ENCODE results near the gene PTPRD.

DNA sequence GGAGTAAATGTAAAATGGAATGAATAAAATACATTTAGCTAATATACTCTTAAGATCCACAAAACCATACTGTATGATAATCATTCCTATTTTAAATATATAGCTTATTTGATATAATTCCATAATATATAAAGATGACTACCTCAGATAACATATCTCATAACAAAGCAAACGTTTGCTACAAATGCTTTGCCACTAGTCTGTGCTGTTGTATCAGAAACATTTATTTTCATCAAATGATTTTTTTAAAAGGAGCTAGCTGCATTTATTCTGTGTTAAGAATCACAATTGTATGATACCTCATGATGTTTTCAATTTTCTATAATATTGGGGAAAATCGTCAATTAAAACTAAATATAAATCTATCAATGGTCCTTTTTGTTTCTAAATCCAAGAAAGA lies 567.2 kb downstream of the PTPRD start:
- TF ChIP-seq FOXP2 (optimal IDR thresholded peaks at IDR 0.05; ENCODE audit: borderline replicate concordance, extremely low read depth, extremely low read length, insufficient read depth), result no peak
- TF ChIP-seq POLR2AphosphoS5 (IDR thresholded peaks at IDR 0.05; ENCODE audit: low read depth, low read length), result no peak
- TF ChIP-seq, protein P1, sequence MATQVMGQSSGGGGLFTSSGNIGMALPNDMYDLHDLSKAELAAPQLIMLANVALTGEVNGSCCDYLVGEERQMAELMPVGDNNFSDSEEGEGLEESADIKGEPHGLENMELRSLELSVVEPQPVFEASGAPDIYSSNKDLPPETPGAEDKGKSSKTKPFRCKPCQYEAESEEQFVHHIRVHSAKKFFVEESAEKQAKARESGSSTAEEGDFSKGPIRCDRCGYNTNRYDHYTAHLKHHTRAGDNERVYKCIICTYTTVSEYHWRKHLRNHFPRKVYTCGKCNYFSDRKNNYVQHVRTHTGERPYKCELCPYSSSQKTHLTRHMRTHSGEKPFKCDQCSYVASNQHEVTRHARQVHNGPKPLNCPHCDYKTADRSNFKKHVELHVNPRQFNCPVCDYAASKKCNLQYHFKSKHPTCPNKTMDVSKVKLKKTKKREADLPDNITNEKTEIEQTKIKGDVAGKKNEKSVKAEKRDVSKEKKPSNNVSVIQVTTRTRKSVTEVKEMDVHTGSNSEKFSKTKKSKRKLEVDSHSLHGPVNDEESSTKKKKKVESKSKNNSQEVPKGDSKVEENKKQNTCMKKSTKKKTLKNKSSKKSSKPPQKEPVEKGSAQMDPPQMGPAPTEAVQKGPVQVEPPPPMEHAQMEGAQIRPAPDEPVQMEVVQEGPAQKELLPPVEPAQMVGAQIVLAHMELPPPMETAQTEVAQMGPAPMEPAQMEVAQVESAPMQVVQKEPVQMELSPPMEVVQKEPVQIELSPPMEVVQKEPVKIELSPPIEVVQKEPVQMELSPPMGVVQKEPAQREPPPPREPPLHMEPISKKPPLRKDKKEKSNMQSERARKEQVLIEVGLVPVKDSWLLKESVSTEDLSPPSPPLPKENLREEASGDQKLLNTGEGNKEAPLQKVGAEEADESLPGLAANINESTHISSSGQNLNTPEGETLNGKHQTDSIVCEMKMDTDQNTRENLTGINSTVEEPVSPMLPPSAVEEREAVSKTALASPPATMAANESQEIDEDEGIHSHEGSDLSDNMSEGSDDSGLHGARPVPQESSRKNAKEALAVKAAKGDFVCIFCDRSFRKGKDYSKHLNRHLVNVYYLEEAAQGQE (IDR thresholded peaks at IDR 0.05; ENCODE audit: insufficient read depth in 1 of 2, low read depth in 2 of 2, low read length in 2 of 2), result no peak

Measured in PFSK-1 (cell line).